GM23338 (cell line): Measurements from ENCODE around the gene IL24. TPM values are rescaled to one million over a fixed set of nuclear protein-coding genes. Genes with fewer than 3 reads are reported as not detected.
A peak's percentile ranks its signal among the peaks of the same experiment; 100 is the strongest.

Experiments used
- ATAC-seq: fragments of 200-7000 bp; cut with Tn5 transposase; 3 replicates; pipeline ENCODE4 v1.9.1; 2020
- DNase-seq: peaks from one replicate; pipeline ENCODE4 v3.0.0-alpha.2; 2015; ENCODE audit warnings: low spot score
- H2AFZ ChIP-seq: fragments of 200-600 bp; sonication (generic); 2 replicates; pipeline ENCODE4 v1.8.0; 2016; ENCODE audit warnings: antibody characterized with exemption, mild to moderate bottlenecking, moderate library complexity
- H3F3A ChIP-seq: fragments of 200-600 bp; sonication (generic); replicated peaks from 2 replicates; pipeline ENCODE4 v1.8.0; 2017; ENCODE audit warnings: antibody characterized with exemption, mixed run types, low read depth
- H3K27ac ChIP-seq: fragments of 200-600 bp; sonication (generic); 2 replicates; pipeline ENCODE4 v1.6.1; 2016; ENCODE audit warnings: low read depth
- H3K27me3 ChIP-seq: fragments of 200-600 bp; sonication (generic); 2 replicates; pipeline ENCODE4 v1.8.0; 2016; ENCODE audit warnings: mild to moderate bottlenecking, mixed run types, moderate library complexity; ENCODE audit not compliant: insufficient read depth
- H3K36me3 ChIP-seq: fragments of 200-600 bp; sonication (generic); 2 replicates; pipeline ENCODE4 v1.8.0; 2016; ENCODE audit warnings: mild to moderate bottlenecking; ENCODE audit not compliant: insufficient read depth
- H3K4me1 ChIP-seq: fragments of 200-600 bp; sonication (generic); 2 replicates; pipeline ENCODE4 v1.8.0; 2016; ENCODE audit warnings: mild to moderate bottlenecking, moderate library complexity; ENCODE audit not compliant: insufficient read depth
- H3K4me2 ChIP-seq: fragments of 200-600 bp; sonication (generic); 2 replicates; pipeline ENCODE4 v1.7.1; 2017; ENCODE audit warnings: mixed run types
- H3K4me3 ChIP-seq: fragments of 200-600 bp; sonication (generic); 2 replicates; pipeline ENCODE4 v1.6.1; 2016; ENCODE audit warnings: mixed run types
- H3K79me2 ChIP-seq: fragments of 200-600 bp; sonication (generic); replicated peaks from 2 replicates; pipeline ENCODE4 v1.8.0; 2017; ENCODE audit warnings: mild to moderate bottlenecking; ENCODE audit not compliant: insufficient read depth
- H3K9me2 ChIP-seq: fragments of 200-600 bp; sonication (generic); 2 replicates; pipeline ENCODE4 v1.8.0; 2017; ENCODE audit not compliant: insufficient read depth
- H4K20me1 ChIP-seq: fragments of 200-600 bp; sonication (generic); replicated peaks from 2 replicates; pipeline ENCODE4 v1.8.0; 2017; ENCODE audit warnings: mild to moderate bottlenecking; ENCODE audit not compliant: insufficient read depth
- H3K27ac Mint-ChIP-seq: 2 replicates; pipeline ENCODE4 v1.8.0; 2020; ENCODE audit warnings: inconsistent platforms, mild to moderate bottlenecking, moderate library complexity, mixed read lengths
- H3K27me3 Mint-ChIP-seq: 3 replicates; pipeline ENCODE4 v1.8.0; 2022; ENCODE audit warnings: low read depth, mild to moderate bottlenecking, moderate library complexity, mixed read lengths, inconsistent platforms; ENCODE audit not compliant: insufficient read depth, poor library complexity
- H3K36me3 Mint-ChIP-seq: 3 replicates; pipeline ENCODE4 v1.8.0; 2021; ENCODE audit warnings: low read depth, mild to moderate bottlenecking, inconsistent platforms, moderate library complexity, mixed read lengths
- H3K4me1 Mint-ChIP-seq: 3 replicates; pipeline ENCODE4 v1.8.0; 2020; ENCODE audit warnings: mild to moderate bottlenecking, inconsistent platforms, mixed read lengths
- H3K4me3 Mint-ChIP-seq: 3 replicates; pipeline ENCODE4 v1.8.0; 2021; ENCODE audit warnings: moderate library complexity, mild to moderate bottlenecking, inconsistent platforms, mixed read lengths
- H3K9me3 Mint-ChIP-seq: 3 replicates; pipeline ENCODE4 v1.8.0; 2020; ENCODE audit warnings: moderate library complexity, mild to moderate bottlenecking, inconsistent platforms, mixed read lengths
- EZH2 ChIP-seq: fragments of 200-600 bp; sonication (generic); IDR thresholded peaks from one replicate; pipeline ENCODE4 v1.8.0; 2017; ENCODE audit warnings: antibody characterized with exemption, mild to moderate bottlenecking, low read depth; ENCODE audit not compliant: unreplicated experiment
- EZH2phosphoT487 ChIP-seq: fragments of 200-600 bp; sonication (generic); IDR thresholded peaks from one replicate; pipeline ENCODE4 v1.8.1; 2018; ENCODE audit warnings: antibody characterized with exemption; ENCODE audit not compliant: unreplicated experiment
- JUNB ChIP-seq: IDR thresholded peaks from one replicate; pipeline ENCODE4 v1.6.1; 2016; ENCODE audit warnings: antibody characterized with exemption; ENCODE audit not compliant: unreplicated experiment
- NANOG ChIP-seq: IDR thresholded peaks from 2 replicates; pipeline ENCODE4 v1.6.1; 2016; ENCODE audit warnings: antibody characterized with exemption, borderline replicate concordance
- POLR2AphosphoS5 ChIP-seq: IDR thresholded peaks from 2 replicates; pipeline ENCODE4 v1.6.1; 2016; ENCODE audit warnings: antibody characterized with exemption, low read depth
- STAT1 ChIP-seq: IDR thresholded peaks from one replicate; pipeline ENCODE4 v1.6.1; 2016; ENCODE audit warnings: antibody characterized with exemption; ENCODE audit not compliant: unreplicated experiment
- ZNF114 ChIP-seq: fragments of 250-450 bp; sonication (Bioruptor Pico); IDR thresholded peaks from 2 replicates; pipeline ENCODE4 v1.5.0; 2020; ENCODE audit warnings: mild to moderate bottlenecking, moderate library complexity
- polyA plus RNA-seq: library from polyadenylated mRNA; unstranded; fragments of >200 nt; fragmentation: Nextera tagmentation; extraction: Ambion mirVana; gene quantifications from 2 replicates; pipeline ENCODE4 v1.2.1, GENCODE V29; 2016
- total RNA-seq: library from RNA; depleted of rRNA; stranded (reverse); fragments of >200 nt; shearing (Covaris generic); gene quantifications from 2 replicates; pipeline ENCODE4 v1.2.3, GENCODE V29; 2014
- TF ChIP-seq, protein P1 (sequence below): IDR thresholded peaks from one replicate; pipeline ENCODE4 v1.6.1; 2018; ENCODE audit warnings: antibody characterized with exemption; ENCODE audit not compliant: unreplicated experiment
- TF ChIP-seq, protein P2 (sequence below), 2 experiments: fragments of 200-600 bp in 1 of 2; sonication (generic) in 1 of 2; conservative IDR thresholded peaks; 2 replicates each; pipeline versions ENCODE4 v1.5.1 to v1.6.1; 2016 to 2017; ENCODE audit warnings: antibody characterized with exemption in 2 of 2, low read depth in 2 of 2, mild to moderate bottlenecking in 2 of 2, moderate library complexity in 1 of 2

IL24 gene
- total and polyA plus RNA-seq, 2 experiments from 2014 or later = not detected

GRCh38 chr1:206863266-206863665 lies 34.0 kb upstream of the IL24 start (continued):
- TF ChIP-seq NANOG (no peak), ZNF114 (CRISPR knock-in tag) (no peak), POLR2AphosphoS5 (no peak), STAT1 (no peak), EZH2 (no peak), JUNB (no peak)
- TF ChIP-seq, protein P1, sequence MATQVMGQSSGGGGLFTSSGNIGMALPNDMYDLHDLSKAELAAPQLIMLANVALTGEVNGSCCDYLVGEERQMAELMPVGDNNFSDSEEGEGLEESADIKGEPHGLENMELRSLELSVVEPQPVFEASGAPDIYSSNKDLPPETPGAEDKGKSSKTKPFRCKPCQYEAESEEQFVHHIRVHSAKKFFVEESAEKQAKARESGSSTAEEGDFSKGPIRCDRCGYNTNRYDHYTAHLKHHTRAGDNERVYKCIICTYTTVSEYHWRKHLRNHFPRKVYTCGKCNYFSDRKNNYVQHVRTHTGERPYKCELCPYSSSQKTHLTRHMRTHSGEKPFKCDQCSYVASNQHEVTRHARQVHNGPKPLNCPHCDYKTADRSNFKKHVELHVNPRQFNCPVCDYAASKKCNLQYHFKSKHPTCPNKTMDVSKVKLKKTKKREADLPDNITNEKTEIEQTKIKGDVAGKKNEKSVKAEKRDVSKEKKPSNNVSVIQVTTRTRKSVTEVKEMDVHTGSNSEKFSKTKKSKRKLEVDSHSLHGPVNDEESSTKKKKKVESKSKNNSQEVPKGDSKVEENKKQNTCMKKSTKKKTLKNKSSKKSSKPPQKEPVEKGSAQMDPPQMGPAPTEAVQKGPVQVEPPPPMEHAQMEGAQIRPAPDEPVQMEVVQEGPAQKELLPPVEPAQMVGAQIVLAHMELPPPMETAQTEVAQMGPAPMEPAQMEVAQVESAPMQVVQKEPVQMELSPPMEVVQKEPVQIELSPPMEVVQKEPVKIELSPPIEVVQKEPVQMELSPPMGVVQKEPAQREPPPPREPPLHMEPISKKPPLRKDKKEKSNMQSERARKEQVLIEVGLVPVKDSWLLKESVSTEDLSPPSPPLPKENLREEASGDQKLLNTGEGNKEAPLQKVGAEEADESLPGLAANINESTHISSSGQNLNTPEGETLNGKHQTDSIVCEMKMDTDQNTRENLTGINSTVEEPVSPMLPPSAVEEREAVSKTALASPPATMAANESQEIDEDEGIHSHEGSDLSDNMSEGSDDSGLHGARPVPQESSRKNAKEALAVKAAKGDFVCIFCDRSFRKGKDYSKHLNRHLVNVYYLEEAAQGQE = no peak
- TF ChIP-seq, protein P2, sequence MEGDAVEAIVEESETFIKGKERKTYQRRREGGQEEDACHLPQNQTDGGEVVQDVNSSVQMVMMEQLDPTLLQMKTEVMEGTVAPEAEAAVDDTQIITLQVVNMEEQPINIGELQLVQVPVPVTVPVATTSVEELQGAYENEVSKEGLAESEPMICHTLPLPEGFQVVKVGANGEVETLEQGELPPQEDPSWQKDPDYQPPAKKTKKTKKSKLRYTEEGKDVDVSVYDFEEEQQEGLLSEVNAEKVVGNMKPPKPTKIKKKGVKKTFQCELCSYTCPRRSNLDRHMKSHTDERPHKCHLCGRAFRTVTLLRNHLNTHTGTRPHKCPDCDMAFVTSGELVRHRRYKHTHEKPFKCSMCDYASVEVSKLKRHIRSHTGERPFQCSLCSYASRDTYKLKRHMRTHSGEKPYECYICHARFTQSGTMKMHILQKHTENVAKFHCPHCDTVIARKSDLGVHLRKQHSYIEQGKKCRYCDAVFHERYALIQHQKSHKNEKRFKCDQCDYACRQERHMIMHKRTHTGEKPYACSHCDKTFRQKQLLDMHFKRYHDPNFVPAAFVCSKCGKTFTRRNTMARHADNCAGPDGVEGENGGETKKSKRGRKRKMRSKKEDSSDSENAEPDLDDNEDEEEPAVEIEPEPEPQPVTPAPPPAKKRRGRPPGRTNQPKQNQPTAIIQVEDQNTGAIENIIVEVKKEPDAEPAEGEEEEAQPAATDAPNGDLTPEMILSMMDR (conservative IDR thresholded peaks at IDR 0.05; ENCODE audit: low read depth in 2 of 2) = no peak

DNA sequence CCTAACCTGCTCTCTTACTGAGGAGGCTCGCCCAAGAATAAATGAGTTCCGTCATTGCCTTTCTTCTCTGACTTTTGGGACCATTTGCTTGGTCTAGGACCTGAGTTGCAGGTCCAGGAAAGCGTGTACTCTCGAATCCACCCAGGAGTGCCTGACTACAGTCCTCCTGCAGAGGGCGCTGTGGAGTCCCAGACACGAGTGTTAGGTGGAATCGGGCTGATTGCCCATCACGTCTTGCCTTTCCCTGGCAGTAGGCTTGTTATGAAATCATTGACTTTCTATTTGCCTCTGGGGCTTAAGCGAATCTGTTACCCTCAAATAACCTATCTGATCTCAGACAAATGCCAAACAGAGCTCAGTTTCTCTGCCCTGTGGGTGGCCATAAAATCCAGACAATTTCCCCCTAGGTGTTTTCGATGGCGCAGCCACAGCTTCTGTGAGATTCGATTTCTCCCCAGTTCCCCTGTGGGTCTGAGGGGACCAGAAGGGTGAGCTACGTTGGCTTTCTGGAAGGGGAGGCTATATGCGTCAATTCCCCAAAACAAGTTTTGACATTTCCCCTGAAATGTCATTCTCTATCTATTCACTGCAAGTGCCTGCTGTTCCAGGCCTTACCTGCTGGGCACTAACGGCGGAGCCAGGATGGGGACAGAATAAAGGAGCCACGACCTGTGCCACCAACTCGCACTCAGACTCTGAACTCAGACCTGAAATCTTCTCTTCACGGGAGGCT lies 32.1 kb upstream of the IL24 start, which contains the start of gene IL20:
IL20 (plus strand) TSS at position 685 of the 733 bp plus-strand sequence. CDS start 230 bp downstream, outside the sequence.
- Histone ChIP-seq H3K4me1 (no peaks in the 10 kb centered on the region), H3K79me2 (no peaks in the 10 kb centered on the region), H3K27me3 (no peaks in the 10 kb centered on the region), H3K9me2 (no peaks in the 10 kb centered on the region; the same call in 1 of the 2 replicates), H3K27ac (no peak within 1 kb of the TSS), H4K20me1 (no peaks in the 10 kb centered on the region), H3K4me2 (no peak within 1 kb of the TSS), H3K36me3 (no peaks in the 10 kb centered on the region), H3K4me3 (no peak within 1 kb of the TSS), H2AFZ (no peak within 1 kb of the TSS), H3F3A (no peaks in the 10 kb centered on the region)
- TF ChIP-seq, protein P2 (conservative IDR thresholded peaks at IDR 0.05; ENCODE audit: low read depth in 2 of 2) = peak; percentile 91 to 98
- no peak for TF ChIP-seq EZH2phosphoT487
- H3K27ac Mint-ChIP-seq = no peak within 1 kb of the TSS
- DNase-seq = peak; percentile 91
- H3K27me3 Mint-ChIP-seq = peaks cover 5% of the 10 kb centered on the region
- no peaks in the 10 kb centered on the region for H3K9me3 Mint-ChIP-seq
- no peaks in the 10 kb centered on the region for H3K36me3 Mint-ChIP-seq
- H3K4me3 Mint-ChIP-seq = no peak within 1 kb of the TSS
- H3K4me1 Mint-ChIP-seq = no peaks in the 10 kb centered on the region
- ATAC-seq = peak; percentile 98
